Testis (tissue), 2 donors: Measurements from ENCODE around the gene TXNDC16.

Experiments used
- CTCF ChIP-seq, 3 experiments: fragments of 450-650 bp in 2 of 3; fragments of 200-600 bp in 1 of 3; sonication (generic) in 1 of 3; IDR thresholded peaks; one replicate each; pipeline ENCODE4 v1.5.1; 2016 to 2019; ENCODE audit warnings: antibody characterized with exemption in 3 of 3, mild to moderate bottlenecking in 2 of 3, moderate library complexity in 1 of 3
- POLR2A ChIP-seq: fragments of 450-650 bp; IDR thresholded peaks from one replicate; pipeline ENCODE4 v1.6.1; 2017; ENCODE audit warnings: antibody characterized with exemption, mild to moderate bottlenecking, moderate library complexity

GRCh38 chr14:52553002-52553670, 831 bp upstream of the TXNDC16 start:
- TF ChIP-seq CTCF (IDR thresholded peaks at IDR 0.05), result no peak
- TF ChIP-seq POLR2A, result no peak
